GM18858 (cell line): ENCODE measurements around the gene MAP3K3.

Experiments
- ATAC-seq: cut with Tn5 transposase; IDR thresholded peaks from one replicate; pipeline ENCODE4 v1.9.1; 2021; ENCODE audit not compliant: unreplicated experiment

MAP3K3 gene

GRCh38 chr17:63693411-63694113 is 71.3 kb downstream of the MAP3K3 start:
- ATAC-seq = no peak

- ATAC-seq = no peak
Measured at GRCh38 chr17:63694229-63694949, 72.2 kb downstream of the MAP3K3 start.

GRCh38 chr17:63694950-63695773 is 72.9 kb downstream of the MAP3K3 start:
- no peak for ATAC-seq

- no peak for ATAC-seq
Measured at GRCh38 chr17:63695889-63696288, 73.7 kb downstream of the MAP3K3 start.

- no peak for ATAC-seq
Measured at GRCh38 chr17:63696381-63696961, 74.3 kb downstream of the MAP3K3 start.

GRCh38 chr17:63697341-63698286 is 75.4 kb downstream of the MAP3K3 start:
- peak; percentile 33 for ATAC-seq

GRCh38 chr17:63698381-63698885 is 76.2 kb downstream of the MAP3K3 start:
- no peak for ATAC-seq

GRCh38 chr17:63698886-63699637 is 76.8 kb downstream of the MAP3K3 start:
- ATAC-seq = no peak

- no peak for ATAC-seq
Measured at GRCh38 chr17:63699638-63700527, 77.7 kb downstream of the MAP3K3 start, which contains the start of gene LIMD2. Gene LIMD2 (minus strand): TSS chr17:63700125. CDS start chr17:63699298, 827 bp downstream.

GRCh38 chr17:63700528-63701455 is 78.6 kb downstream of the MAP3K3 start:
- no peak for ATAC-seq

- no peak for ATAC-seq
Measured at GRCh38 chr17:63701456-63701820, 79.2 kb downstream of the MAP3K3 start.

- ATAC-seq = no peak
Measured at GRCh38 chr17:63701868-63702720, 79.9 kb downstream of the MAP3K3 start.

GRCh38 chr17:63702721-63703015 is 80.5 kb downstream of the MAP3K3 start:
- no peak for ATAC-seq

GRCh38 chr17:63703029-63703428 is 80.8 kb downstream of the MAP3K3 start:
- ATAC-seq = no peak

GRCh38 chr17:63703556-63704258 is 81.5 kb downstream of the MAP3K3 start:
- no peak for ATAC-seq

GRCh38 chr17:63704259-63704576 is 82.0 kb downstream of the MAP3K3 start:
- no peak for ATAC-seq
